Neural cell (in vitro differentiated cells): ENCODE results near the gene ITFG1. TPM values are rescaled to one million over a fixed set of nuclear protein-coding genes. Genes with fewer than 3 reads are reported as not detected.

Source experiments
- H2AFZ ChIP-seq: fragments of 200-600, 300-800 bp; sonication (generic), shearing (Covaris generic); 2 replicates; pipeline ENCODE4 v1.6.0; 2014; ENCODE audit warnings: low read depth, mild to moderate bottlenecking, antibody characterized with exemption, low read length, moderate library complexity
- H3F3A ChIP-seq: fragments of 200-600 bp; shearing (Covaris generic); 2 replicates; pipeline ENCODE4 v1.6.1; 2016; ENCODE audit warnings: mild to moderate bottlenecking, moderate library complexity, mixed read lengths, antibody characterized with exemption, low read length; ENCODE audit not compliant: insufficient read depth, poor library complexity, severe bottlenecking
- H3K27ac ChIP-seq: fragments of 200-600, 300-800 bp; sonication (generic), shearing (Covaris generic); 2 replicates; pipeline ENCODE4 v1.5.1; 2014; ENCODE audit warnings: mild to moderate bottlenecking, low read length, moderate library complexity
- H3K27me3 ChIP-seq: fragments of 300-800, 200-600 bp; sonication (generic), shearing (Covaris generic); 2 replicates; pipeline ENCODE4 v1.6.0; 2014; ENCODE audit warnings: mild to moderate bottlenecking, low read depth, low read length, moderate library complexity; ENCODE audit not compliant: insufficient read depth
- H3K36me3 ChIP-seq: fragments of 300-800, 200-600 bp; sonication (generic), shearing (Covaris generic); 2 replicates; pipeline ENCODE4 v1.5.1; 2014; ENCODE audit warnings: mild to moderate bottlenecking, antibody characterized with exemption, low read length, moderate library complexity; ENCODE audit not compliant: insufficient read depth
- H3K4me2 ChIP-seq: fragments of 300-800, 200-600 bp; sonication (generic), shearing (Covaris generic); 2 replicates; pipeline ENCODE4 v1.6.0; 2014; ENCODE audit warnings: mild to moderate bottlenecking, low read length
- H3K4me3 ChIP-seq: fragments of 300-800, 200-600 bp; sonication (generic), shearing (Covaris generic); 2 replicates; pipeline ENCODE4 v1.5.1; 2014; ENCODE audit warnings: mild to moderate bottlenecking, low read length, moderate library complexity
- H3K79me2 ChIP-seq: fragments of 200-600 bp; shearing (Covaris generic); replicated peaks from 2 replicates; pipeline ENCODE4 v1.6.0; 2014; ENCODE audit warnings: mild to moderate bottlenecking, low read length, moderate library complexity; ENCODE audit not compliant: insufficient read depth
- H3K9ac ChIP-seq: fragments of 300-800, 200-600 bp; sonication (generic), shearing (Covaris generic); 2 replicates; pipeline ENCODE4 v1.6.1; 2016; ENCODE audit warnings: mild to moderate bottlenecking, low read length, mixed read lengths
- H3K9me2 ChIP-seq: fragments of 200-600 bp; shearing (Covaris generic); 2 replicates; pipeline ENCODE4 v1.6.1; 2016; ENCODE audit warnings: mild to moderate bottlenecking, low read length, mixed read lengths; ENCODE audit not compliant: insufficient read depth
- H3K9me3 ChIP-seq: fragments of 200-600, 300-800 bp; sonication (generic), shearing (Covaris generic); 2 replicates; pipeline ENCODE4 v1.6.1; 2016; ENCODE audit warnings: mild to moderate bottlenecking, mixed run types, low read length, moderate library complexity, mixed read lengths
- H4K20me1 ChIP-seq: fragments of 200-600 bp; shearing (Covaris generic); 2 replicates; pipeline ENCODE4 v1.6.1; 2016; ENCODE audit warnings: mild to moderate bottlenecking, mixed run types; ENCODE audit not compliant: insufficient read depth
- CTCF ChIP-seq: fragments of 450-650 bp; IDR thresholded peaks from 2 replicates; pipeline ENCODE4 v1.5.1; 2014; ENCODE audit warnings: antibody characterized with exemption, mild to moderate bottlenecking, moderate library complexity; ENCODE audit not compliant: poor library complexity, severe bottlenecking
- EP300 ChIP-seq: fragments of 450-650 bp; conservative IDR thresholded peaks from 2 replicates; pipeline ENCODE4 v1.6.1; 2014; ENCODE audit warnings: antibody characterized with exemption, mild to moderate bottlenecking, moderate library complexity; ENCODE audit not compliant: poor library complexity, severe bottlenecking
- EZH2 ChIP-seq: fragments of 200-600, 300-800 bp; shearing (Covaris generic), sonication (generic); IDR thresholded peaks from 2 replicates; pipeline ENCODE4 v1.6.1; 2014; ENCODE audit warnings: antibody characterized with exemption, low read length, borderline replicate concordance, mild to moderate bottlenecking; ENCODE audit not compliant: insufficient read depth, poor library complexity, severe bottlenecking
- MXI1 ChIP-seq: fragments of 450-650 bp; conservative IDR thresholded peaks from 2 replicates; pipeline ENCODE4 v1.6.1; 2014; ENCODE audit warnings: antibody characterized with exemption, mild to moderate bottlenecking; ENCODE audit not compliant: poor library complexity, severe bottlenecking
- POLR2AphosphoS5 ChIP-seq: IDR thresholded peaks from 2 replicates; pipeline ENCODE4 v1.6.1; 2012
- RAD21 ChIP-seq: fragments of 450-650 bp; conservative IDR thresholded peaks from 2 replicates; pipeline ENCODE4 v1.6.1; 2014; ENCODE audit warnings: antibody characterized with exemption, mild to moderate bottlenecking, moderate library complexity
- SMC3 ChIP-seq: fragments of 450-650 bp; conservative IDR thresholded peaks from 2 replicates; pipeline ENCODE4 v1.6.1; 2014; ENCODE audit warnings: antibody characterized with exemption, mild to moderate bottlenecking, moderate library complexity; ENCODE audit not compliant: poor library complexity
- TAF1 ChIP-seq: IDR thresholded peaks from 2 replicates; pipeline ENCODE4 v1.6.1; 2012; ENCODE audit warnings: low read depth
- polyA plus RNA-seq: library from polyadenylated mRNA; depleted of rRNA; stranded (reverse); fragments of >200 nt; gene quantifications from 2 replicates; pipeline ENCODE4 v1.2.3, GENCODE V29; 2014
- TF ChIP-seq, protein P1 (sequence below): IDR thresholded peaks from 2 replicates; pipeline ENCODE4 v1.6.1; 2012; ENCODE audit warnings: borderline replicate concordance

Gene ITFG1
- polyA plus RNA-seq, 1 donor from 2014 or later: 155 TPM

GRCh38 chr16:47506800-47507199 lies 45.9 kb upstream of the ITFG1 start:
- H4K20me1 ChIP-seq: no peaks in the 10 kb centered on the region

DNA sequence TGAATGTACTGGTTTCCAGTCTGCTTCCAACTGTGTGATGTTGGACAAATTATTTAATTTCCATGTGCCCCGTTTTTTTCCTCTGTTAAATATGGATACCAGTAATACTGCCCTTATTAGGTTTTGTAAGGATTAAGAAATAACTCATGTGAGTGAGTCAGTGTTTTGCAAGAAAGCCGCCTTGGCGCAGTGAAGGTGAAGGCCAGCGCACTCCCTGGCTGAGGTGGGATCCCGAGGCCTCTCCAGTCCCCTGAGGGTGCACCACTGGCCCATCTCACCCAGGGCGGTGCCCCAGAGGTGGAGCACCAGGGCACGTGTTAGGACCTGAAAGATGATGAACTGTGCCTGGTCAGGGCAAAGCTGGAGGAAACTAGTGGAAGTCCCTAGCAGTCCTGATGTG lies 43.7 kb upstream of the ITFG1 start:
- no peak overlapping the region for H3K4me3 ChIP-seq
- H3K4me2 ChIP-seq: no peak overlapping the region
- H3K9me3 ChIP-seq: no peaks in the 10 kb centered on the region
- TF ChIP-seq EP300 (no peak), CTCF (no peak), RAD21 (no peak), MXI1 (no peak), EZH2 (no peak), TAF1 (no peak), SMC3 (no peak), POLR2AphosphoS5 (no peak)
- TF ChIP-seq, protein P1, sequence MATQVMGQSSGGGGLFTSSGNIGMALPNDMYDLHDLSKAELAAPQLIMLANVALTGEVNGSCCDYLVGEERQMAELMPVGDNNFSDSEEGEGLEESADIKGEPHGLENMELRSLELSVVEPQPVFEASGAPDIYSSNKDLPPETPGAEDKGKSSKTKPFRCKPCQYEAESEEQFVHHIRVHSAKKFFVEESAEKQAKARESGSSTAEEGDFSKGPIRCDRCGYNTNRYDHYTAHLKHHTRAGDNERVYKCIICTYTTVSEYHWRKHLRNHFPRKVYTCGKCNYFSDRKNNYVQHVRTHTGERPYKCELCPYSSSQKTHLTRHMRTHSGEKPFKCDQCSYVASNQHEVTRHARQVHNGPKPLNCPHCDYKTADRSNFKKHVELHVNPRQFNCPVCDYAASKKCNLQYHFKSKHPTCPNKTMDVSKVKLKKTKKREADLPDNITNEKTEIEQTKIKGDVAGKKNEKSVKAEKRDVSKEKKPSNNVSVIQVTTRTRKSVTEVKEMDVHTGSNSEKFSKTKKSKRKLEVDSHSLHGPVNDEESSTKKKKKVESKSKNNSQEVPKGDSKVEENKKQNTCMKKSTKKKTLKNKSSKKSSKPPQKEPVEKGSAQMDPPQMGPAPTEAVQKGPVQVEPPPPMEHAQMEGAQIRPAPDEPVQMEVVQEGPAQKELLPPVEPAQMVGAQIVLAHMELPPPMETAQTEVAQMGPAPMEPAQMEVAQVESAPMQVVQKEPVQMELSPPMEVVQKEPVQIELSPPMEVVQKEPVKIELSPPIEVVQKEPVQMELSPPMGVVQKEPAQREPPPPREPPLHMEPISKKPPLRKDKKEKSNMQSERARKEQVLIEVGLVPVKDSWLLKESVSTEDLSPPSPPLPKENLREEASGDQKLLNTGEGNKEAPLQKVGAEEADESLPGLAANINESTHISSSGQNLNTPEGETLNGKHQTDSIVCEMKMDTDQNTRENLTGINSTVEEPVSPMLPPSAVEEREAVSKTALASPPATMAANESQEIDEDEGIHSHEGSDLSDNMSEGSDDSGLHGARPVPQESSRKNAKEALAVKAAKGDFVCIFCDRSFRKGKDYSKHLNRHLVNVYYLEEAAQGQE: no peak
- H3K27ac ChIP-seq: no peak overlapping the region
- no peaks in the 10 kb centered on the region for H3K9me2 ChIP-seq
- H3K36me3 ChIP-seq: no peaks in the 10 kb centered on the region
- H3F3A ChIP-seq: no peaks in the 10 kb centered on the region
- H2AFZ ChIP-seq: no peak overlapping the region
- no peaks in the 10 kb centered on the region for H3K27me3 ChIP-seq
- no peaks in the 10 kb centered on the region for H4K20me1 ChIP-seq
- H3K79me2 ChIP-seq: no peaks in the 10 kb centered on the region
- no peak overlapping the region for H3K9ac ChIP-seq

More at GRCh38 chr16:47506800-47507199, 45.9 kb upstream of the ITFG1 start:
- H3K9me3 ChIP-seq: no peaks in the 10 kb centered on the region
- no peaks in the 10 kb centered on the region for H3K27me3 ChIP-seq
- H3K9ac ChIP-seq: no peak overlapping the region
- no peaks in the 10 kb centered on the region for H3K9me2 ChIP-seq
- no peaks in the 10 kb centered on the region for H3K36me3 ChIP-seq
- H3K79me2 ChIP-seq: no peaks in the 10 kb centered on the region
- no peak overlapping the region for H3K27ac ChIP-seq
- no peak for TF ChIP-seq EP300
- TF ChIP-seq RAD21: no peak
- TF ChIP-seq TAF1: no peak
- no peak for TF ChIP-seq MXI1
- TF ChIP-seq, protein P1: no peak
- no peak for TF ChIP-seq POLR2AphosphoS5
- TF ChIP-seq EZH2: no peak
- no peak overlapping the region for H3K4me2 ChIP-seq
- H3K4me3 ChIP-seq: no peak overlapping the region
- no peak overlapping the region for H2AFZ ChIP-seq
- no peaks in the 10 kb centered on the region for H3F3A ChIP-seq
